ENCODE measurements around the gene TESK2.

TESK2 gene

GRCh38 chr1:45401524-45401923 lies 89.4 kb downstream of the TESK2 start:
- TF ChIP-seq, protein P1, sequence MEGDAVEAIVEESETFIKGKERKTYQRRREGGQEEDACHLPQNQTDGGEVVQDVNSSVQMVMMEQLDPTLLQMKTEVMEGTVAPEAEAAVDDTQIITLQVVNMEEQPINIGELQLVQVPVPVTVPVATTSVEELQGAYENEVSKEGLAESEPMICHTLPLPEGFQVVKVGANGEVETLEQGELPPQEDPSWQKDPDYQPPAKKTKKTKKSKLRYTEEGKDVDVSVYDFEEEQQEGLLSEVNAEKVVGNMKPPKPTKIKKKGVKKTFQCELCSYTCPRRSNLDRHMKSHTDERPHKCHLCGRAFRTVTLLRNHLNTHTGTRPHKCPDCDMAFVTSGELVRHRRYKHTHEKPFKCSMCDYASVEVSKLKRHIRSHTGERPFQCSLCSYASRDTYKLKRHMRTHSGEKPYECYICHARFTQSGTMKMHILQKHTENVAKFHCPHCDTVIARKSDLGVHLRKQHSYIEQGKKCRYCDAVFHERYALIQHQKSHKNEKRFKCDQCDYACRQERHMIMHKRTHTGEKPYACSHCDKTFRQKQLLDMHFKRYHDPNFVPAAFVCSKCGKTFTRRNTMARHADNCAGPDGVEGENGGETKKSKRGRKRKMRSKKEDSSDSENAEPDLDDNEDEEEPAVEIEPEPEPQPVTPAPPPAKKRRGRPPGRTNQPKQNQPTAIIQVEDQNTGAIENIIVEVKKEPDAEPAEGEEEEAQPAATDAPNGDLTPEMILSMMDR (IDR thresholded peaks at IDR 0.05; ENCODE audit: extremely low read depth, missing control alignments) = no peak
- DNase-seq (ENCODE audit: low spot score) = no peak

DNA sequence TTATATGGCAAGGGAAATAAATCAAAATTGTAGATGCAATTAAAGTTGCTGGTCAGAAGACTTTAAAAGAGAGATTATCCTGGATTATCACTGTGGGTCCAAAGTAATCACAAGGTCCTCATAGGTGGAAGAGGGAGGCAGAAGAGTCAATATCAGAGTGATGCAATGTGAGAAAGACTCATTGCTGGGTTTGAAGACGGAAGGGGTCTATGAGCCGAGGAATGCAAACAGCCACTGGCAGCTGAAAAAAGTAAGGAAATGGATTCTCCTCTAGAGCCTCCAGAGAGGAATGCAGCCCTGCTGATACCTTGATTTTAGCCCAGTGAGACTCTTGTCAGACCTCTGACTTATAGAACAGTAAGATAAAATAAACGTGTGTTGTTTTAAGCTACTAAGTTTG lies 90.9 kb downstream of the TESK2 start:
- TF ChIP-seq, protein P1 (IDR thresholded peaks at IDR 0.05; ENCODE audit: extremely low read depth, missing control alignments) = no peak
- no peak for DNase-seq (ENCODE audit: low spot score)

- no peak for DNase-seq (ENCODE audit: low spot score)
- TF ChIP-seq, protein P1 (IDR thresholded peaks at IDR 0.05; ENCODE audit: extremely low read depth, missing control alignments) = no peak
Measured at GRCh38 chr1:45397285-45397684, 93.7 kb downstream of the TESK2 start.

GRCh38 chr1:45395582-45395981 lies 95.4 kb downstream of the TESK2 start:
- no peak for DNase-seq (ENCODE audit: low spot score)
- TF ChIP-seq, protein P1 (IDR thresholded peaks at IDR 0.05; ENCODE audit: extremely low read depth, missing control alignments) = no peak

DNA sequence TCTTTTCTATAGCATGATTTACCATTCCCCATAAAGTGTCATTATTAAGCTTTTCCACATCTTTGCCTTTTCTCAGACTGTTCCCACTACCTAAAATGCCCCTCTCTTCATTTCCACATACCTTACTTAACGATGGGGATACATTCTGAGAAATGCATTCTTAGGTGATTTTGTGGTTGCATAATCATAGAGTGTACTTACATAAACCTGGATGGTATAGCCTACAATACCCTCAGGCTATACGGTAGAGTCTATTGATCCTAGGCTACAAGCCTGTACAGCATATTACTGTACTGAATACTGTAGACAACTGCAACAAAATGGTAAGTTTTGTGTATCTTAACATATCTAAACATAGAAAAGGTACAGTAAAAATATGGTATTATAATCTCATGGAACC lies 95.9 kb downstream of the TESK2 start:
- no peak for DNase-seq (ENCODE audit: low spot score)
- TF ChIP-seq, protein P1 (IDR thresholded peaks at IDR 0.05; ENCODE audit: extremely low read depth, missing control alignments) = no peak

DNA sequence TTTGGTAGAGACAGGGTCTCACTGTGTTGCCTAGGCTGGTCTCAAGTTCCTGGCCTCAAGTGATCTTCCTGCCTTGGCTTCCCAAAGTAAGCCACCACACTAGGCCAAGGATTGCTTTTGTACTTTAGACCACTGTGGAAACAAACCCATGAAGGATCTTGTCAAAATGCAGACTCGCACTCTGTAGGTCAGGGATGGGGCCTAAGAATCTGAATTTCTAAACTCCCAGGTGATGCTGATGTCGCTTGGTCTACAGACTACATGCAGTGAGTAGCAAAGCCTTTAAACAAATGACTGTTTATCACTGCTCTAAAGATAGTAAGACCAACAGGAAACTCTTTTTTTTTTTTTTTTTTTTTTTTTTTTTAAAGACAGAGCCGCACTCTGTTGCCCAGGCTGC lies 96.6 kb downstream of the TESK2 start:
- TF ChIP-seq, protein P1 (IDR thresholded peaks at IDR 0.05; ENCODE audit: extremely low read depth, missing control alignments) = no peak
- peak; percentile 43 for DNase-seq (ENCODE audit: low spot score)

GRCh38 chr1:45393718-45394302 lies 97.2 kb downstream of the TESK2 start:
- DNase-seq (ENCODE audit: low spot score) = peak; percentile 29
- TF ChIP-seq, protein P1 (IDR thresholded peaks at IDR 0.05; ENCODE audit: extremely low read depth, missing control alignments) = no peak
